T-helper 1 cell treated with Interleukin-12 subunit alpha and Interleukin-12 subunit beta and Interleukin-4 antibody, amounts not matched to agents 30 μg/mL and 1 μg/mL, for 36 hours (primary cell): Measurements from ENCODE around the gene IPO7.
"Not testable (repeated sequence)": the region's sequence is repeated elsewhere in the genome, so short reads cannot be mapped to it uniquely, and the experiment has no call there.

Experiments used
- H3K27ac Mint-ChIP-seq: one replicate; pipeline ENCODE4 v1.8.0; 2021; ENCODE audit warnings: mild to moderate bottlenecking, mixed read lengths
- H3K27me3 Mint-ChIP-seq: one replicate; pipeline ENCODE4 v1.8.0; 2021; ENCODE audit warnings: low read depth, mixed read lengths
- H3K36me3 Mint-ChIP-seq: one replicate; pipeline ENCODE4 v1.8.0; 2021; ENCODE audit warnings: low read depth, mixed read lengths
- H3K4me1 Mint-ChIP-seq: one replicate; pipeline ENCODE4 v1.8.0; 2021; ENCODE audit warnings: low read depth, mixed read lengths
- H3K4me3 Mint-ChIP-seq: one replicate; pipeline ENCODE4 v1.8.0; 2021; ENCODE audit warnings: mild to moderate bottlenecking, moderate library complexity, mixed read lengths
- H3K9me3 Mint-ChIP-seq: one replicate; pipeline ENCODE4 v1.8.0; 2021; ENCODE audit warnings: mixed read lengths

IPO7 gene

GRCh38 chr11:9380773-9381172 is 3.7 kb upstream of the IPO7 start:
- Mint-ChIP-seq H3K4me3 (no peak overlapping the region), H3K36me3 (no peaks in the 10 kb centered on the region), H3K27me3 (peaks cover 9% of the 10 kb centered on the region), H3K27ac (no peak overlapping the region), H3K4me1 (peaks cover 10% of the 10 kb centered on the region), H3K9me3 (no peaks in the 10 kb centered on the region)

GRCh38 chr11:9385327-9385899 is 961 bp downstream of the IPO7 start:
- Mint-ChIP-seq H3K27me3 (no peaks in the 10 kb centered on the region), H3K4me1 (peaks cover 19% of the 10 kb centered on the region), H3K27ac (peak overlapping the region; percentile 86), H3K4me3 (peak overlapping the region; percentile 91), H3K9me3 (no peaks in the 10 kb centered on the region), H3K36me3 (peaks cover 10% of the 10 kb centered on the region)

- H3K9me3 Mint-ChIP-seq, result no peaks in the 10 kb centered on the region
Measured at GRCh38 chr11:9386086-9386485, 1.6 kb downstream of the IPO7 start.

GRCh38 chr11:9386901-9387300 is 2.4 kb downstream of the IPO7 start:
- Mint-ChIP-seq H3K9me3 (no peaks in the 10 kb centered on the region), H3K27ac (peak overlapping the region; percentile 53), H3K36me3 (peaks cover 12% of the 10 kb centered on the region), H3K4me1 (peaks cover 19% of the 10 kb centered on the region), H3K27me3 (no peaks in the 10 kb centered on the region), H3K4me3 (peak overlapping the region; percentile 67)

More at GRCh38 chr11:9386086-9386485, 1.6 kb downstream of the IPO7 start:
- Mint-ChIP-seq H3K27ac (no peak overlapping the region), H3K4me1 (peaks cover 19% of the 10 kb centered on the region), H3K36me3 (peaks cover 10% of the 10 kb centered on the region), H3K27me3 (no peaks in the 10 kb centered on the region), H3K4me3 (peak overlapping the region; percentile 91)

DNA sequence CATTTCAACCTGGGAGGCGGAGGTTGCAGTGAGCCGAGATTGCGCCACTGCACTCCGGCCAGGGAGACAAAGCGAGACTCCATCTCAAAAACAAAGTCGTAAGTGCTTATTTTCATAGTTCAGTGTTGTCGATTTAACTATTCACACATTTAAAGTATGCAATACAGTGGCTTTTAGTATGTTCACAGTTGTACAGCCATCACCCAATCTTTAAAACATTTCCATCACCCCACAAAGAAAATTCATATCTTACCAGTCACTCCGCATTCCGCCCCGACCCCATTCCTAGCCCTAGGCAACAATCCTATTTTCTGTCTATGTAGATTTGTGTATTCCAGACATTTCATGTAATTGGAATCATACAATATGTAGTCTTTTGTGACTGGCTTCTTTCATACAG is 11.9 kb downstream of the IPO7 start:
- Mint-ChIP-seq H3K27me3 (no peaks in the 10 kb centered on the region), H3K9me3 (no peaks in the 10 kb centered on the region), H3K27ac (no peak overlapping the region), H3K4me1 (peaks cover 36% of the 10 kb centered on the region), H3K4me3 (no peak overlapping the region), H3K36me3 (peaks cover 12% of the 10 kb centered on the region)

DNA sequence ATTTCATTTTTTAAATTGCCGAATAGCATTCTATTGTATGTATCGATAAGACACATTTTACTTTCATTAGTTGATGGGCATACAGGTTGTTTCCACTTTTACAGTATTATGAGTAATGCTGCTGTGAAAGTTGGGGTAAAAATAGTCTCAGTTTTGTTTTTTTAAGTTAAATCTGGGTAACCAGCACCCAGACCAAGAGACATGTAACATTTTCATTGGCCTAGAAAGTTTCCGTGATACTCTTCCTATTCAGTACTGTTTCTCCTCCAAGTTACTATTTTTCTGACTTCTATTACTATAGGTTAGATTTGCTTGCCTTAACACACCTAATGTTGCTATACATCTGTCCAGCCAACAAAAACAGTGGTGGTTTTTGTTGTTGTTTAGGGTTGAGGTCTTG is 12.3 kb downstream of the IPO7 start:
- Mint-ChIP-seq H3K36me3 (peaks cover 11% of the 10 kb centered on the region), H3K9me3 (no peaks in the 10 kb centered on the region), H3K27ac (no peak overlapping the region), H3K27me3 (no peaks in the 10 kb centered on the region), H3K4me3 (no peak overlapping the region), H3K4me1 (peaks cover 36% of the 10 kb centered on the region)

- peaks cover 35% of the 10 kb centered on the region for H3K4me1 Mint-ChIP-seq
Measured at GRCh38 chr11:9397746-9398680, 13.6 kb downstream of the IPO7 start.

DNA sequence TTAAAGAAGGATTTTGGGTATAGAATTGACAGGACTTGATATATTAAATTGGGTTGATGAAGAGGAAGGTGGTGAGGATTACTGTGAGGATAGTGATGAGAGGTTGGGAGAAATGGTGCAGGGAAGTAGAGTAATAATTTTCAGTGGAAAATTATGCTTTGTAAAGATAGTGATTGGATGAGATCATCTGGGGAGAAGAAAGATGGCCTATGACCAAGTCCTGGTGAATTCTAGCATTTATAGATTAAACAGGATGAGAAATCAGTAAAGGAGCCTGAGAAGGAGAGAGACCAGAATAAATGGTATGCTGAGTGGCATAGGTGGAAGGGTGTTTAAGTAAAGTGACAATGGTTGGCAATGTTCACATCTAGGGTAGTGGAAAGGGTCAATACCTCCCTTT is 15.0 kb downstream of the IPO7 start:
- Mint-ChIP-seq H3K36me3 (peaks cover 10% of the 10 kb centered on the region), H3K27me3 (no peaks in the 10 kb centered on the region), H3K9me3 (no peaks in the 10 kb centered on the region), H3K4me1 (peaks cover 30% of the 10 kb centered on the region), H3K4me3 (no peak overlapping the region), H3K27ac (no peak overlapping the region)

More at GRCh38 chr11:9397746-9398680, 13.6 kb downstream of the IPO7 start:
- Mint-ChIP-seq H3K36me3 (peaks cover 10% of the 10 kb centered on the region), H3K27ac (no peak overlapping the region), H3K4me3 (no peak overlapping the region), H3K9me3 (no peaks in the 10 kb centered on the region), H3K27me3 (no peaks in the 10 kb centered on the region)

GRCh38 chr11:9401884-9402283 is 17.4 kb downstream of the IPO7 start:
- not testable (repeated sequence) for H3K4me3 Mint-ChIP-seq, H3K9me3 Mint-ChIP-seq, H3K27me3 Mint-ChIP-seq, H3K36me3 Mint-ChIP-seq
- peaks cover 23% of the 10 kb centered on the region for H3K4me1 Mint-ChIP-seq
- H3K27ac Mint-ChIP-seq, result peak overlapping the region; percentile 49

DNA sequence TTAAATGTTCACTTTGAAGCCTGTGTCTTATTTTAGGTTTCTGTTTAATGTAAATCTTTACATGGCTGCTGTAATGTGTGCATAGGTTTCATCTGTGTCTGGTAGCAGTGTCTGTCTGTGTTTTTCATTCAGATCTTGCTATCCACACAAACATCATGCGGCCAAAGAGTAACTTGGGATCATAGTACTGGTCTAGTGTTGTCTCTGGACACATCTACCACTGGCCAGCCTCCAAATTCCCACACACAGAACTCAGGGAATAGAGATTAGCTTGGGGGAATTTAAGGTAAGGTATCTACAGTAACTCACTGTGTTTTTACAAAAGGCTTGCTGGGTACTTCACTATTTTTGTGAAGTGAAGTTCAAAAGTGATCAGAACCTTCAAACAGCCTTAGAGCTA is 44.3 kb downstream of the IPO7 start:
- Mint-ChIP-seq H3K27ac (no peak overlapping the region), H3K4me1 (no peaks in the 10 kb centered on the region), H3K9me3 (no peaks in the 10 kb centered on the region), H3K36me3 (peaks cover 40% of the 10 kb centered on the region), H3K27me3 (no peaks in the 10 kb centered on the region), H3K4me3 (no peak overlapping the region)

- Mint-ChIP-seq H3K9me3 (no peaks in the 10 kb centered on the region), H3K27me3 (no peaks in the 10 kb centered on the region), H3K4me3 (no peak overlapping the region), H3K36me3 (peaks cover 47% of the 10 kb centered on the region), H3K27ac (no peak overlapping the region), H3K4me1 (peaks cover 4% of the 10 kb centered on the region)
Measured at GRCh38 chr11:9438611-9439010, 54.2 kb downstream of the IPO7 start.

GRCh38 chr11:9446230-9446629 is 61.8 kb downstream of the IPO7 start:
- Mint-ChIP-seq H3K4me1 (peaks cover 5% of the 10 kb centered on the region), H3K27me3 (no peaks in the 10 kb centered on the region), H3K4me3 (no peak overlapping the region), H3K9me3 (peaks cover 2% of the 10 kb centered on the region), H3K27ac (no peak overlapping the region), H3K36me3 (peaks cover 28% of the 10 kb centered on the region)

DNA sequence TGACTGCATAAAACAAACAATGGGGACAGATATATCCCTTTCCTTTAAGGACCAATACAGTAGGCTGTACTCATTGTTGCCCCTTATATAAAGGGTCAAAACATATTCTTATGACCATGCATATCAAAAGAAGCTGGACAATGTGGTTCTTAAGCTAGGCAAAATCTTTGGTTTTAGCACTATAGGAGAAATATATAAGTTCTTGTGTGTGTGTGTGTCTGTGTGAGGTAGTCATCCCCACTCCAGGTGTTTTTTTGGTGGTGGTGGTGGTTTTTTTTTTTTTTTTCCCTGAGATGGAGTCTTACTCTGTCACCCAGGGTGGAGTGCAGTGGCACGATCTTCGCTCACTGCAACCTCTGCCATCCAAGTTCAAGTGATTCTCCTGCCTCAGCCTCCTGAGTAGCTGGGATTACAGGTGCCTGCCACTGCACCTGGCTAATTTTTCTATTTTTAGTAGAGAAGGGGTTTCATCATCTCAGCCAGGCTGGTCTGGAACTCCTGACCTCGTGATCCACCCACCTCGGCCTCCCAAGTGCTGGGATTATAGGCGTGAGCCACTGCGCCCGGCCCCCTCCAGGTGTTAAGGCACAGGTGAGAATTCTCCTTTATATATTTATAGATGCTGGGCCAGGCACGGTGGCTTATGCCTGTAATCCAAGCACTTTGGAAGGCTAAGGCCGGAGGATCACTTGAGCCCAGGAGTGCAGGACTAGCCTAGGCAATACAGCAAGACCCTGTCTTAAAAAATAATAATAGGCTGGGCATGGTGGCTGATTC is 64.3 kb downstream of the IPO7 start:
- H3K27me3 Mint-ChIP-seq, result no peaks in the 10 kb centered on the region
- H3K36me3 Mint-ChIP-seq, result peaks cover 24% of the 10 kb centered on the region
- H3K4me3 Mint-ChIP-seq, result no peak overlapping the region
- no peak overlapping the region for H3K27ac Mint-ChIP-seq
- peaks cover 5% of the 10 kb centered on the region for H3K4me1 Mint-ChIP-seq
- H3K9me3 Mint-ChIP-seq, result peaks cover 13% of the 10 kb centered on the region

DNA sequence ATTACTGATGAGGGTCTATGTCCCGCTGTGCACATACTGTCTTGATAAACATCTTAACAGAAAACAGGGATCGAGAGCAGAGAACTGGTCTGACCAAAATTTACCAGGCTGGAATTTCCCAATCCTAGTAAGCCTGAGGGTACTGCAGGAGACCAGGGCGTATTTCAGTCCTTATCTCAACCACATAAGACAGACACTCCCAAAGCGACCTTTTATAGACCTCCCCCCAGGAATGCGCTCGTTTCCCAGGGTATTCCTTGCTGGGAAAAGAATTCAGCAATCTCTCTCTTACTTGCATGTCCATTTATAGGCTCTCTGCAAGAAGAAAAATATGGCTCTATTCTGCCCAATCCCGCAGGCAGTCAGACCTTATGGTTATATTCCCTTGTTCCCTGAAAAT is 67.6 kb downstream of the IPO7 start:
- not testable (repeated sequence) for H3K27ac Mint-ChIP-seq, H3K4me3 Mint-ChIP-seq, H3K27me3 Mint-ChIP-seq, H3K4me1 Mint-ChIP-seq
- Mint-ChIP-seq H3K9me3 (peaks cover 13% of the 10 kb centered on the region), H3K36me3 (peaks cover 14% of the 10 kb centered on the region)
